GM23338 (cell line): Measurements from ENCODE around the gene SLCO3A1. TPM values are rescaled to one million over a fixed set of nuclear protein-coding genes. Genes with fewer than 3 reads are reported as not detected.

ENCODE experiments used
- ATAC-seq: fragments of 200-7000 bp; cut with Tn5 transposase; 3 replicates; pipeline ENCODE4 v1.9.1; 2020
- DNase-seq: peaks from one replicate; pipeline ENCODE4 v3.0.0-alpha.2; 2015; ENCODE audit warnings: low spot score
- H2AFZ ChIP-seq: fragments of 200-600 bp; sonication (generic); 2 replicates; pipeline ENCODE4 v1.8.0; 2016; ENCODE audit warnings: antibody characterized with exemption, mild to moderate bottlenecking, moderate library complexity
- H3F3A ChIP-seq: fragments of 200-600 bp; sonication (generic); replicated peaks from 2 replicates; pipeline ENCODE4 v1.8.0; 2017; ENCODE audit warnings: antibody characterized with exemption, mixed run types, low read depth
- H3K27ac ChIP-seq: fragments of 200-600 bp; sonication (generic); 2 replicates; pipeline ENCODE4 v1.6.1; 2016; ENCODE audit warnings: low read depth
- H3K27me3 ChIP-seq: fragments of 200-600 bp; sonication (generic); 2 replicates; pipeline ENCODE4 v1.8.0; 2016; ENCODE audit warnings: mild to moderate bottlenecking, mixed run types, moderate library complexity; ENCODE audit not compliant: insufficient read depth
- H3K36me3 ChIP-seq: fragments of 200-600 bp; sonication (generic); 2 replicates; pipeline ENCODE4 v1.8.0; 2016; ENCODE audit warnings: mild to moderate bottlenecking; ENCODE audit not compliant: insufficient read depth
- H3K4me1 ChIP-seq: fragments of 200-600 bp; sonication (generic); 2 replicates; pipeline ENCODE4 v1.8.0; 2016; ENCODE audit warnings: mild to moderate bottlenecking, moderate library complexity; ENCODE audit not compliant: insufficient read depth
- H3K4me2 ChIP-seq: fragments of 200-600 bp; sonication (generic); 2 replicates; pipeline ENCODE4 v1.7.1; 2017; ENCODE audit warnings: mixed run types
- H3K4me3 ChIP-seq: fragments of 200-600 bp; sonication (generic); 2 replicates; pipeline ENCODE4 v1.6.1; 2016; ENCODE audit warnings: mixed run types
- H3K79me2 ChIP-seq: fragments of 200-600 bp; sonication (generic); replicated peaks from 2 replicates; pipeline ENCODE4 v1.8.0; 2017; ENCODE audit warnings: mild to moderate bottlenecking; ENCODE audit not compliant: insufficient read depth
- H3K9me2 ChIP-seq: fragments of 200-600 bp; sonication (generic); 2 replicates; pipeline ENCODE4 v1.8.0; 2017; ENCODE audit not compliant: insufficient read depth
- H4K20me1 ChIP-seq: fragments of 200-600 bp; sonication (generic); replicated peaks from 2 replicates; pipeline ENCODE4 v1.8.0; 2017; ENCODE audit warnings: mild to moderate bottlenecking; ENCODE audit not compliant: insufficient read depth
- H3K27ac Mint-ChIP-seq: 2 replicates; pipeline ENCODE4 v1.8.0; 2020; ENCODE audit warnings: inconsistent platforms, mild to moderate bottlenecking, moderate library complexity, mixed read lengths
- H3K27me3 Mint-ChIP-seq: 3 replicates; pipeline ENCODE4 v1.8.0; 2022; ENCODE audit warnings: low read depth, mild to moderate bottlenecking, moderate library complexity, mixed read lengths, inconsistent platforms; ENCODE audit not compliant: insufficient read depth, poor library complexity
- H3K36me3 Mint-ChIP-seq: 3 replicates; pipeline ENCODE4 v1.8.0; 2021; ENCODE audit warnings: low read depth, mild to moderate bottlenecking, inconsistent platforms, moderate library complexity, mixed read lengths
- H3K4me1 Mint-ChIP-seq: 3 replicates; pipeline ENCODE4 v1.8.0; 2020; ENCODE audit warnings: mild to moderate bottlenecking, inconsistent platforms, mixed read lengths
- H3K4me3 Mint-ChIP-seq: 3 replicates; pipeline ENCODE4 v1.8.0; 2021; ENCODE audit warnings: moderate library complexity, mild to moderate bottlenecking, inconsistent platforms, mixed read lengths
- H3K9me3 Mint-ChIP-seq: 3 replicates; pipeline ENCODE4 v1.8.0; 2020; ENCODE audit warnings: moderate library complexity, mild to moderate bottlenecking, inconsistent platforms, mixed read lengths
- CREB1 ChIP-seq: fragments of 250-450 bp; sonication (Bioruptor Pico); IDR thresholded peaks from 2 replicates; pipeline ENCODE4 v1.5.0; 2020; ENCODE audit warnings: low read depth, mild to moderate bottlenecking, moderate library complexity
- EZH2 ChIP-seq: fragments of 200-600 bp; sonication (generic); IDR thresholded peaks from one replicate; pipeline ENCODE4 v1.8.0; 2017; ENCODE audit warnings: antibody characterized with exemption, mild to moderate bottlenecking, low read depth; ENCODE audit not compliant: unreplicated experiment
- STAT1 ChIP-seq: IDR thresholded peaks from one replicate; pipeline ENCODE4 v1.6.1; 2016; ENCODE audit warnings: antibody characterized with exemption; ENCODE audit not compliant: unreplicated experiment
- polyA plus RNA-seq: library from polyadenylated mRNA; unstranded; fragments of >200 nt; fragmentation: Nextera tagmentation; extraction: Ambion mirVana; gene quantifications from 2 replicates; pipeline ENCODE4 v1.2.1, GENCODE V29; 2016
- total RNA-seq: library from RNA; depleted of rRNA; stranded (reverse); fragments of >200 nt; shearing (Covaris generic); gene quantifications from 2 replicates; pipeline ENCODE4 v1.2.3, GENCODE V29; 2014
- TF ChIP-seq, protein P1 (sequence below), 2 experiments: fragments of 200-600 bp in 1 of 2; sonication (generic) in 1 of 2; conservative IDR thresholded peaks; 2 replicates each; pipeline versions ENCODE4 v1.5.1 to v1.6.1; 2016 to 2017; ENCODE audit warnings: antibody characterized with exemption in 2 of 2, low read depth in 2 of 2, mild to moderate bottlenecking in 2 of 2, moderate library complexity in 1 of 2
- TF ChIP-seq, protein P2 (sequence below): IDR thresholded peaks from one replicate; pipeline ENCODE4 v1.6.1; 2018; ENCODE audit warnings: antibody characterized with exemption; ENCODE audit not compliant: unreplicated experiment
- TF ChIP-seq, protein P3 (sequence below): fragments of 250-450 bp; sonication (Bioruptor Pico); IDR thresholded peaks from 2 replicates; pipeline ENCODE4 v1.5.0; 2020; ENCODE audit warnings: mild to moderate bottlenecking, moderate library complexity

Gene SLCO3A1
- total and polyA plus RNA-seq, 2 experiments from 2014 or later: 7.3 to 9.4 TPM

DNA sequence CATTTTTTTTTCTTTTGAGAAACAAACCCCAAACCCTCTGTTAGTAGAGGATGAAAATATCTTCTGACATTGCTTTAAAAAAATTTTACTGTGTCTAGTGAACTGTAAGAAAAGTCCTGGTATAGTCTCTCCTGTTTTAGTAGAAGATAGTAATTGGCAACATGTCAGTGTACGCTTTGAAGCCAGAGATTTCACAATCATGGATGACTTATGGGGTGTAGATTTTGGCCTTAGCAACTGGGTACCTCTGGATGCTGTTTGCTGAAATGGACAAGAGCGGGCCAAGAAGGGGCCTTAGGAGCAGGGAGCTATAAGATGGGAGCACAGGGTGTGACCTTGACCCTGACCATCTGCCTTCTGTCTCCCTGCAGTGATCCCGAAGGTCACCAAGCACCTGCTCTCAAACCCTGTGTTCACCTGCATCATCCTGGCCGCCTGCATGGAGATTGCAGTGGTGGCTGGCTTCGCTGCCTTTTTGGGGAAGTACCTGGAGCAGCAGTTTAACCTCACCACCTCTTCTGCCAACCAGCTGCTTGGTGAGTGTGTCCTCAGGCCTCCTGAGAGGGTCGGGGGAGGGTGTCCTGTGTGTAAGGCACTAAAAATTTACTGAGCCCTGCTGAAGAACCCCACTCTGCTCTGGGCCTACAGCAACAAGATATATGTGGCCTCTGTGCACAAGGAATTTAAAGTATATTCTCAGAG is 266.7 kb downstream of the SLCO3A1 start:
- Mint-ChIP-seq H3K27me3 (peaks cover 5% of the 10 kb centered on the region), H3K4me1 (peaks cover 70% of the 10 kb centered on the region), H3K4me3 (no peak overlapping the region), H3K36me3 (peaks cover 30% of the 10 kb centered on the region), H3K27ac (peak overlapping the region; percentile 5; the same call in 1 of the 2 replicates), H3K9me3 (peaks cover 15% of the 10 kb centered on the region)
- H3F3A ChIP-seq: no peaks in the 10 kb centered on the region
- H4K20me1 ChIP-seq: no peaks in the 10 kb centered on the region
- H2AFZ ChIP-seq: no peak overlapping the region
- H3K27ac ChIP-seq: no peak overlapping the region
- no peaks in the 10 kb centered on the region for H3K9me2 ChIP-seq
- ATAC-seq (no peak), DNase-seq (no peak)
- no peaks in the 10 kb centered on the region for H3K79me2 ChIP-seq
- H3K4me2 ChIP-seq: no peak overlapping the region
- H3K4me1 ChIP-seq: peaks cover 37% of the 10 kb centered on the region
- H3K27me3 ChIP-seq: no peaks in the 10 kb centered on the region
- H3K4me3 ChIP-seq: no peak overlapping the region
- TF ChIP-seq, protein P1, sequence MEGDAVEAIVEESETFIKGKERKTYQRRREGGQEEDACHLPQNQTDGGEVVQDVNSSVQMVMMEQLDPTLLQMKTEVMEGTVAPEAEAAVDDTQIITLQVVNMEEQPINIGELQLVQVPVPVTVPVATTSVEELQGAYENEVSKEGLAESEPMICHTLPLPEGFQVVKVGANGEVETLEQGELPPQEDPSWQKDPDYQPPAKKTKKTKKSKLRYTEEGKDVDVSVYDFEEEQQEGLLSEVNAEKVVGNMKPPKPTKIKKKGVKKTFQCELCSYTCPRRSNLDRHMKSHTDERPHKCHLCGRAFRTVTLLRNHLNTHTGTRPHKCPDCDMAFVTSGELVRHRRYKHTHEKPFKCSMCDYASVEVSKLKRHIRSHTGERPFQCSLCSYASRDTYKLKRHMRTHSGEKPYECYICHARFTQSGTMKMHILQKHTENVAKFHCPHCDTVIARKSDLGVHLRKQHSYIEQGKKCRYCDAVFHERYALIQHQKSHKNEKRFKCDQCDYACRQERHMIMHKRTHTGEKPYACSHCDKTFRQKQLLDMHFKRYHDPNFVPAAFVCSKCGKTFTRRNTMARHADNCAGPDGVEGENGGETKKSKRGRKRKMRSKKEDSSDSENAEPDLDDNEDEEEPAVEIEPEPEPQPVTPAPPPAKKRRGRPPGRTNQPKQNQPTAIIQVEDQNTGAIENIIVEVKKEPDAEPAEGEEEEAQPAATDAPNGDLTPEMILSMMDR (conservative IDR thresholded peaks at IDR 0.05; ENCODE audit: low read depth in 2 of 2): no peak
- TF ChIP-seq, protein P2, sequence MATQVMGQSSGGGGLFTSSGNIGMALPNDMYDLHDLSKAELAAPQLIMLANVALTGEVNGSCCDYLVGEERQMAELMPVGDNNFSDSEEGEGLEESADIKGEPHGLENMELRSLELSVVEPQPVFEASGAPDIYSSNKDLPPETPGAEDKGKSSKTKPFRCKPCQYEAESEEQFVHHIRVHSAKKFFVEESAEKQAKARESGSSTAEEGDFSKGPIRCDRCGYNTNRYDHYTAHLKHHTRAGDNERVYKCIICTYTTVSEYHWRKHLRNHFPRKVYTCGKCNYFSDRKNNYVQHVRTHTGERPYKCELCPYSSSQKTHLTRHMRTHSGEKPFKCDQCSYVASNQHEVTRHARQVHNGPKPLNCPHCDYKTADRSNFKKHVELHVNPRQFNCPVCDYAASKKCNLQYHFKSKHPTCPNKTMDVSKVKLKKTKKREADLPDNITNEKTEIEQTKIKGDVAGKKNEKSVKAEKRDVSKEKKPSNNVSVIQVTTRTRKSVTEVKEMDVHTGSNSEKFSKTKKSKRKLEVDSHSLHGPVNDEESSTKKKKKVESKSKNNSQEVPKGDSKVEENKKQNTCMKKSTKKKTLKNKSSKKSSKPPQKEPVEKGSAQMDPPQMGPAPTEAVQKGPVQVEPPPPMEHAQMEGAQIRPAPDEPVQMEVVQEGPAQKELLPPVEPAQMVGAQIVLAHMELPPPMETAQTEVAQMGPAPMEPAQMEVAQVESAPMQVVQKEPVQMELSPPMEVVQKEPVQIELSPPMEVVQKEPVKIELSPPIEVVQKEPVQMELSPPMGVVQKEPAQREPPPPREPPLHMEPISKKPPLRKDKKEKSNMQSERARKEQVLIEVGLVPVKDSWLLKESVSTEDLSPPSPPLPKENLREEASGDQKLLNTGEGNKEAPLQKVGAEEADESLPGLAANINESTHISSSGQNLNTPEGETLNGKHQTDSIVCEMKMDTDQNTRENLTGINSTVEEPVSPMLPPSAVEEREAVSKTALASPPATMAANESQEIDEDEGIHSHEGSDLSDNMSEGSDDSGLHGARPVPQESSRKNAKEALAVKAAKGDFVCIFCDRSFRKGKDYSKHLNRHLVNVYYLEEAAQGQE: no peak
- TF ChIP-seq EZH2: no peak
- no peaks in the 10 kb centered on the region for H3K36me3 ChIP-seq

DNA sequence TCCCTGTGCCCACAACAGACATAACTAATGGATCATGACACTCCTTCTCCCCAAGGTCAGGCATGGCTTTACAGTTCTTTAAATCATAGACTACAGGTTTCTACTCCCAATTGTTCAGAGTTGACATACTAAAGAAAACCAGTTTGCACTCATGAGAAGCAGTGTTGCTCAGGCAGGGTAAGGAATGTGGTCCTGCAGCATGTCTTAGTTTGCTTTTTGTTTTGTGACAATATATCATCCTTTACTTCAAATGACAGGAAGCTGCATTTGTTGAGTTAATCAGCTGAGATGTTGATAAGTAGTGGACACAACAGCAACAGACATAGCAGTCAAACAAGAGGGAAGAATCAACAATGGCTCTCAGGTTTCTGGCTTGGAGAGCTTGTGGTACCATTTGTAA is 267.5 kb downstream of the SLCO3A1 start:
- H3K27ac Mint-ChIP-seq: no peak overlapping the region
- no peaks in the 10 kb centered on the region for H4K20me1 ChIP-seq
- H3K4me3 Mint-ChIP-seq: no peak overlapping the region
- H3K27me3 ChIP-seq: no peaks in the 10 kb centered on the region
- H3K4me3 ChIP-seq: no peak overlapping the region
- peaks cover 68% of the 10 kb centered on the region for H3K4me1 Mint-ChIP-seq
- H3K36me3 Mint-ChIP-seq: peaks cover 30% of the 10 kb centered on the region
- no peaks in the 10 kb centered on the region for H3K36me3 ChIP-seq
- peaks cover 15% of the 10 kb centered on the region for H3K9me3 Mint-ChIP-seq
- H3K4me1 ChIP-seq: peaks cover 35% of the 10 kb centered on the region
- H3K4me2 ChIP-seq: no peak overlapping the region
- peaks cover 5% of the 10 kb centered on the region for H3K27me3 Mint-ChIP-seq
- H3F3A ChIP-seq: no peaks in the 10 kb centered on the region
- DNase-seq: no peak
- H3K27ac ChIP-seq: no peak overlapping the region
- no peaks in the 10 kb centered on the region for H3K9me2 ChIP-seq
- no peaks in the 10 kb centered on the region for H3K79me2 ChIP-seq
- no peak for ATAC-seq
- no peak overlapping the region for H2AFZ ChIP-seq
- TF ChIP-seq EZH2 (no peak), CREB1 (CRISPR knock-in tag) (no peak), STAT1 (no peak)
- TF ChIP-seq, protein P1 (conservative IDR thresholded peaks at IDR 0.05; ENCODE audit: low read depth in 2 of 2): no peak
- TF ChIP-seq, protein P3, sequence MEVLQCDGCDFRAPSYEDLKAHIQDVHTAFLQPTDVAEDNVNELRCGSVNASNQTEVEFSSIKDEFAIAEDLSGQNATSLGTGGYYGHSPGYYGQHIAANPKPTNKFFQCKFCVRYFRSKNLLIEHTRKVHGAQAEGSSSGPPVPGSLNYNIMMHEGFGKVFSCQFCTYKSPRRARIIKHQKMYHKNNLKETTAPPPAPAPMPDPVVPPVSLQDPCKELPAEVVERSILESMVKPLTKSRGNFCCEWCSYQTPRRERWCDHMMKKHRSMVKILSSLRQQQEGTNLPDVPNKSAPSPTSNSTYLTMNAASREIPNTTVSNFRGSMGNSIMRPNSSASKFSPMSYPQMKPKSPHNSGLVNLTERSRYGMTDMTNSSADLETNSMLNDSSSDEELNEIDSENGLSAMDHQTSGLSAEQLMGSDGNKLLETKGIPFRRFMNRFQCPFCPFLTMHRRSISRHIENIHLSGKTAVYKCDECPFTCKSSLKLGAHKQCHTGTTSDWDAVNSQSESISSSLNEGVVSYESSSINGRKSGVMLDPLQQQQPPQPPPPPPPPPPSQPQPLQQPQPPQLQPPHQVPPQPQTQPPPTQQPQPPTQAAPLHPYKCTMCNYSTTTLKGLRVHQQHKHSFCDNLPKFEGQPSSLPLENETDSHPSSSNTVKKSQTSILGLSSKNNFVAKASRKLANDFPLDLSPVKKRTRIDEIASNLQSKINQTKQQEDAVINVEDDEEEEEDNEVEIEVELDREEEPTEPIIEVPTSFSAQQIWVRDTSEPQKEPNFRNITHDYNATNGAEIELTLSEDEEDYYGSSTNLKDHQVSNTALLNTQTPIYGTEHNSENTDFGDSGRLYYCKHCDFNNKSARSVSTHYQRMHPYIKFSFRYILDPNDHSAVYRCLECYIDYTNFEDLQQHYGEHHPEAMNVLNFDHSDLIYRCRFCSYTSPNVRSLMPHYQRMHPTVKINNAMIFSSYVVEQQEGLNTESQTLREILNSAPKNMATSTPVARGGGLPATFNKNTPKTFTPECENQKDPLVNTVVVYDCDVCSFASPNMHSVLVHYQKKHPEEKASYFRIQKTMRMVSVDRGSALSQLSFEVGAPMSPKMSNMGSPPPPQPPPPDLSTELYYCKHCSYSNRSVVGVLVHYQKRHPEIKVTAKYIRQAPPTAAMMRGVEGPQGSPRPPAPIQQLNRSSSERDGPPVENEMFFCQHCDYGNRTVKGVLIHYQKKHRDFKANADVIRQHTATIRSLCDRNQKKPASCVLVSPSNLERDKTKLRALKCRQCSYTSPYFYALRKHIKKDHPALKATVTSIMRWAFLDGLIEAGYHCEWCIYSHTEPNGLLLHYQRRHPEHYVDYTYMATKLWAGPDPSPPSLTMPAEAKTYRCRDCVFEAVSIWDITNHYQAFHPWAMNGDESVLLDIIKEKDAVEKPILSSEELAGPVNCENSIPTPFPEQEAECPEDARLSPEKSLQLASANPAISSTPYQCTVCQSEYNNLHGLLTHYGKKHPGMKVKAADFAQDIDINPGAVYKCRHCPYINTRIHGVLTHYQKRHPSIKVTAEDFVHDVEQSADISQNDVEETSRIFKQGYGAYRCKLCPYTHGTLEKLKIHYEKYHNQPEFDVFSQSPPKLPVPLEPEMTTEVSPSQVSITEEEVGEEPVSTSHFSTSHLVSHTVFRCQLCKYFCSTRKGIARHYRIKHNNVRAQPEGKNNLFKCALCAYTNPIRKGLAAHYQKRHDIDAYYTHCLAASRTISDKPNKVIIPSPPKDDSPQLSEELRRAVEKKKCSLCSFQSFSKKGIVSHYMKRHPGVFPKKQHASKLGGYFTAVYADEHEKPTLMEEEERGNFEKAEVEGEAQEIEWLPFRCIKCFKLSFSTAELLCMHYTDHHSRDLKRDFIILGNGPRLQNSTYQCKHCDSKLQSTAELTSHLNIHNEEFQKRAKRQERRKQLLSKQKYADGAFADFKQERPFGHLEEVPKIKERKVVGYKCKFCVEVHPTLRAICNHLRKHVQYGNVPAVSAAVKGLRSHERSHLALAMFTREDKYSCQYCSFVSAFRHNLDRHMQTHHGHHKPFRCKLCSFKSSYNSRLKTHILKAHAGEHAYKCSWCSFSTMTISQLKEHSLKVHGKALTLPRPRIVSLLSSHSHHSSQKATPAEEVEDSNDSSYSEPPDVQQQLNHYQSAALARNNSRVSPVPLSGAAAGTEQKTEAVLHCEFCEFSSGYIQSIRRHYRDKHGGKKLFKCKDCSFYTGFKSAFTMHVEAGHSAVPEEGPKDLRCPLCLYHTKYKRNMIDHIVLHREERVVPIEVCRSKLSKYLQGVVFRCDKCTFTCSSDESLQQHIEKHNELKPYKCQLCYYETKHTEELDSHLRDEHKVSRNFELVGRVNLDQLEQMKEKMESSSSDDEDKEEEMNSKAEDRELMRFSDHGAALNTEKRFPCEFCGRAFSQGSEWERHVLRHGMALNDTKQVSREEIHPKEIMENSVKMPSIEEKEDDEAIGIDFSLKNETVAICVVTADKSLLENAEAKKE (CRISPR knock-in tag): no peak
